ENCODE results near the gene PMM1. TPM values are rescaled to one million over a fixed set of nuclear protein-coding genes. Genes with fewer than 3 reads are reported as not detected.

The PMM1 gene
- total and polyA plus RNA-seq, 2 of the 13 experiments (the other 11 are each of a cell fraction or from before 2014, with no cell fraction given), result 17.8 to 95.6 TPM

- TF ChIP-seq ZNF598 (CRISPR knock-in tag; IDR thresholded peaks at IDR 0.05; ENCODE audit: borderline replicate concordance) (0 out of 2 replicates have a peak, but pooled peaks have one; percentile 24), POLR2A (IDR thresholded peaks at IDR 0.05; ENCODE audit: insufficient read depth in 1 of 2, low read depth in 2 of 2, low read length in 2 of 2) (0 out of 4 replicates have a peak, but pooled peaks of 1 of the 2 experiments have one; percentile 25), ISX (CRISPR knock-in tag; conservative IDR thresholded peaks at IDR 0.05) (no peak), ARNT (IDR thresholded peaks at IDR 0.05) (no peak), FOXC1 (CRISPR knock-in tag; IDR thresholded peaks at IDR 0.05; ENCODE audit: borderline replicate concordance) (0 out of 2 replicates have a peak, but pooled peaks have one; percentile 52), CTCF (CRISPR knock-in tag; IDR thresholded peaks at IDR 0.05) (0 out of 2 replicates have a peak, but pooled peaks have one; percentile 10), ZFP91 (CRISPR knock-in tag; IDR thresholded peaks at IDR 0.05; ENCODE audit: borderline replicate concordance) (0 out of 2 replicates have a peak, but pooled peaks have one; percentile 32), ZBTB42 (CRISPR knock-in tag; IDR thresholded peaks at IDR 0.05) (no peak), ZNF143 (CRISPR knock-in tag; IDR thresholded peaks at IDR 0.05) (no peak), ZNF350 (CRISPR knock-in tag; IDR thresholded peaks at IDR 0.05; ENCODE audit: borderline replicate concordance, low read depth) (peak; percentile 47; the same call in 1 of the 2 replicates), KLF12 (CRISPR knock-in tag; IDR thresholded peaks at IDR 0.05; ENCODE audit: borderline replicate concordance) (no peak), ZNF687 (CRISPR knock-in tag; IDR thresholded peaks at IDR 0.05) (peak; percentile 73), KDM1A (CRISPR knock-in tag; IDR thresholded peaks at IDR 0.05) (peak; percentile 9; the same call in 1 of the 2 replicates), ZNF841 (CRISPR knock-in tag; IDR thresholded peaks at IDR 0.05; ENCODE audit: borderline replicate concordance) (no peak), NFYB (CRISPR knock-in tag; IDR thresholded peaks at IDR 0.05) (peak; percentile 69), ZFY (CRISPR knock-in tag; IDR thresholded peaks at IDR 0.05) (peak; percentile 52), BCL3 (CRISPR knock-in tag; IDR thresholded peaks at IDR 0.05) (peak; percentile 69; the same call in 1 of the 2 replicates), YY1 (IDR thresholded peaks at IDR 0.05; ENCODE audit: insufficient read depth, insufficient replicate concordance, low read depth, low read length) (peak; percentile 47), ZNF274 (CRISPR knock-in tag; IDR thresholded peaks at IDR 0.05) (peak; percentile 67; the same call in 1 of the 2 replicates), RXRA (CRISPR knock-in tag; IDR thresholded peaks at IDR 0.05) (peak; percentile 49; the same call in 1 of the 2 replicates), ZNF777 (CRISPR knock-in tag; IDR thresholded peaks at IDR 0.05) (0 out of 2 replicates have a peak, but pooled peaks have one; percentile 36)
Measured at GRCh38 chr22:41557401-41558240, 32.0 kb downstream of the PMM1 start (continued).

Measured in HepG2 (cell line).